Measurements from ENCODE around the gene PLA2G1B.

Gene PLA2G1B

GRCh38 chr12:120327593-120327992 is at the start of gene PLA2G1B:
TSS of gene PLA2G1B (minus strand) at chr12:120327779. CDS start at chr12:120327753, 26 bp downstream.
- Histone ChIP-seq H3K27ac (ENCODE audit: low read length) (no peak within 1 kb of the TSS), H3K4me1 (ENCODE audit: insufficient read depth, low read length) (peaks cover 11% of the 10 kb centered on the region; the same call in 1 of the 2 replicates), H3K4me3 (ENCODE audit: low read depth in 1 of 2, low read length in 2 of 2) (no peak within 1 kb of the TSS), H3K9me3 (ENCODE audit: insufficient read depth, low read length, severe bottlenecking) (no peaks in the 10 kb centered on the region), H4K20me1 (ENCODE audit: insufficient read depth, low read length) (no peaks in the 10 kb centered on the region), H3K27me3 (ENCODE audit: insufficient read depth, low read length, poor library complexity) (peaks cover 5% of the 10 kb centered on the region), H3K36me3 (ENCODE audit: insufficient read depth, low read length) (no peaks in the 10 kb centered on the region), H3K9ac (ENCODE audit: low read depth, low read length) (no peak within 1 kb of the TSS), H2AFZ (ENCODE audit: low read depth, low read length) (no peak within 1 kb of the TSS), H3K79me2 (ENCODE audit: insufficient read depth, low read length) (no peaks in the 10 kb centered on the region), H3K4me2 (ENCODE audit: insufficient read depth, low read length) (no peak within 1 kb of the TSS)
- TF ChIP-seq CTCF (IDR thresholded peaks at IDR 0.05; ENCODE audit: borderline replicate concordance, extremely low read depth, low read length, poor library complexity, severe bottlenecking) (no peak), EZH2 (IDR thresholded peaks at IDR 0.05; ENCODE audit: borderline replicate concordance, low read depth, low read length, severe bottlenecking) (no peak)
- no peak for DNase-seq
- ATAC-seq (ENCODE audit: insufficient read depth, low read depth): no peak

- Histone ChIP-seq H3K9ac (ENCODE audit: low read depth, low read length) (no peak overlapping the region), H3K27me3 (ENCODE audit: insufficient read depth, low read length, poor library complexity) (peaks cover 18% of the 10 kb centered on the region), H4K20me1 (ENCODE audit: insufficient read depth, low read length) (no peaks in the 10 kb centered on the region), H3K9me3 (ENCODE audit: insufficient read depth, low read length, severe bottlenecking) (no peaks in the 10 kb centered on the region), H3K79me2 (ENCODE audit: insufficient read depth, low read length) (no peaks in the 10 kb centered on the region), H3K4me3 (ENCODE audit: low read depth in 1 of 2, low read length in 2 of 2) (no peak overlapping the region), H2AFZ (ENCODE audit: low read depth, low read length) (no peak overlapping the region), H3K36me3 (ENCODE audit: insufficient read depth, low read length) (no peaks in the 10 kb centered on the region), H3K4me2 (ENCODE audit: insufficient read depth, low read length) (no peak overlapping the region), H3K4me1 (ENCODE audit: insufficient read depth, low read length) (no peaks in the 10 kb centered on the region), H3K27ac (ENCODE audit: low read length) (no peak overlapping the region)
- ATAC-seq (ENCODE audit: insufficient read depth, low read depth): no peak
- no peak for TF ChIP-seq CTCF (IDR thresholded peaks at IDR 0.05; ENCODE audit: borderline replicate concordance, extremely low read depth, low read length, poor library complexity, severe bottlenecking)
- TF ChIP-seq EZH2 (IDR thresholded peaks at IDR 0.05; ENCODE audit: borderline replicate concordance, low read depth, low read length, severe bottlenecking): no peak
- DNase-seq: no peak
These were observed 49.5 kb upstream of the PLA2G1B start for GRCh38 chr12:120376934-120377572.

GRCh38 chr12:120376416-120376815 is 48.8 kb upstream of the PLA2G1B start:
- Histone ChIP-seq H3K4me1 (ENCODE audit: insufficient read depth, low read length) (no peaks in the 10 kb centered on the region), H3K9me3 (ENCODE audit: insufficient read depth, low read length, severe bottlenecking) (no peaks in the 10 kb centered on the region), H3K4me2 (ENCODE audit: insufficient read depth, low read length) (no peak overlapping the region), H2AFZ (ENCODE audit: low read depth, low read length) (no peak overlapping the region), H3K4me3 (ENCODE audit: low read depth in 1 of 2, low read length in 2 of 2) (no peak overlapping the region), H3K9ac (ENCODE audit: low read depth, low read length) (no peak overlapping the region), H3K79me2 (ENCODE audit: insufficient read depth, low read length) (no peaks in the 10 kb centered on the region), H4K20me1 (ENCODE audit: insufficient read depth, low read length) (no peaks in the 10 kb centered on the region), H3K27ac (ENCODE audit: low read length) (no peak overlapping the region), H3K36me3 (ENCODE audit: insufficient read depth, low read length) (no peaks in the 10 kb centered on the region), H3K27me3 (ENCODE audit: insufficient read depth, low read length, poor library complexity) (peaks cover 19% of the 10 kb centered on the region)
- ATAC-seq (ENCODE audit: insufficient read depth, low read depth): no peak
- DNase-seq: no peak
- no peak for TF ChIP-seq EZH2 (IDR thresholded peaks at IDR 0.05; ENCODE audit: borderline replicate concordance, low read depth, low read length, severe bottlenecking)
- TF ChIP-seq CTCF (IDR thresholded peaks at IDR 0.05; ENCODE audit: borderline replicate concordance, extremely low read depth, low read length, poor library complexity, severe bottlenecking): no peak
